NCI-H2196 treated with DMSO at 0.1 percent for 48 hours (cell line): ENCODE data around the gene EDAR.

ENCODE experiments used
- DNase-seq: peaks from one replicate; lab custom pipeline; 2025; ENCODE audit not compliant: unreplicated experiment; lab: John Stamatoyannopoulos, UW

The EDAR gene

DNA sequence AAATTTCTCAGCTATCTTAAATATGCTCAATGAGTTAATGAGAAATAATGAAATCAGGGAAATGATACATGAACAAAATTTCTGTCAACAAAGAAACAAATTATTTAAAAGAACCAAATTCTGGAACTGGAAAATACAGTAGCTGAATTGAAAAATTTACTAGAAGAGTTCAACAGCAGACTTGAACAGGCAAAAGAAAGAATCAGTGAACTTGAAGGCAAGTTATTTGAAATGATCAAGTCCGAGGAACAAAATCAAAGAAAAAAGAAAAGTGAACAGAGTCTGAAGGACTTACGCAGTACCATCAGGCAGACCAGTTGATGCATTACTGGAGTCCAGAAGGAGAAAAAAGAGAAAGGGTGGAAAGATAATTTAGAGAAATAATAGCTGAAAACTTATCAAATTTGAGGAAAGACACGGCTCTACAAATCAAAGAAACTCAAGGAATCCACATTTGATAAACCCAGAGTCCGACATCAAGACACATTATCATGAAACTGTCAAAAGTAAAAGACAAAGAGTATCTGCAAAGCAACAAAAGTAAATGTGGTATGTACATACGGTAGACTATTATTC, 118.9 kb downstream of the EDAR start:
- no peak for DNase-seq

DNA sequence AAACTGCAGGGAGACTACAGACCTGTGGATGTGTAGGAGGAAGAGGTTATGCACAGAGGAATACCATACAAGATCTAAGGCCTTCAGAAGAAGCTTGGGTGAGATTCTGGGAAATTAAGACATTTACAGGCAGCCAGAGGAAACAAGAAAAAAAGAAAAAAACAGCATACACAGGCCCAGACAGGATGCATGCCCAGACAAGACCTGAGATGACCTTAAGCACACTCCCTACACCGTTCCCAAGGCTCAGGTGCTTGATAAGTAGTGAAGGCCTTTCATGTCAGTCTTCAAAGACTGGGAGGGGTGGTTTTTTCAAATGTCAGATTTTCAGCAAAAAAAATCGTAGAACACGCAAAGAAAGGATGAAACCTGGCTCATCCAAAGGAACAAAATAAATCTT, 119.5 kb downstream of the EDAR start:
- no peak for DNase-seq

DNA sequence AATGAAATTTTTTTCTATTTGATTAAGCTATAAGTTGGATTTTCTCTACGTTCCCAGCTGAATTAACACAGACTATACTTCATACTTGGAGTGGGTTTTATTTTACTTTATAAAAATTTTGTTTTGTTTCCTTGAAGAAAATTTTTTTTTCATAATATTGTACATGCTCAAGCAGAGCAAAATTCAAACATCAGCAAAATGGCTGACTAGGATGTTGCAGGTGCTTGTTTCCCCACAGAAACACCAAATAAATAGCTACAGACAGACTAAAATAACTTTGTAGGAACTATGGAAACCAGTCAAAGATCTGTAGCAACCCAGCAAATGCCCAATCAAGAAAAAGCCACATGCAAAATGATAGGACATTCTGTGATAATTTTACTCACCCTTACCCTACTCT, 120.1 kb downstream of the EDAR start:
- DNase-seq = no peak

DNA sequence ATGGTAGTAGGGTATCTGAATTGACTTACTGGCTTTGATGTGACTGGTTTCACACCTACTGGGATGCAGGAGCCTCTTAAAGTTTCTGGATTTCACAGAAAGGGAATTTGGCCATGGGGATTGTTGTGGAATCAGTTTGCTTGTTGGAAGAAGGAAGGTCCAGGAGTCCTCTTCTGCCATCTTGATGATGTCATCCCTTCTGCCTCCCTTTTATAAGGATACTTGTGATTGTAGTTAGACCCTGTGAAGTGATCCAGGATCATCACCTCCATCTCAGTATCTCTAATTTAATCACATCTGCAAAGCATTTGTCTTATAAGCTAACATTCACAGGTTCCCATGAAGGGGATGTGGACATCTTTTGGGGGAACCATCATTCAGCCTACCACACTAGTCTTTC, 123.0 kb downstream of the EDAR start:
- no peak for DNase-seq

DNA sequence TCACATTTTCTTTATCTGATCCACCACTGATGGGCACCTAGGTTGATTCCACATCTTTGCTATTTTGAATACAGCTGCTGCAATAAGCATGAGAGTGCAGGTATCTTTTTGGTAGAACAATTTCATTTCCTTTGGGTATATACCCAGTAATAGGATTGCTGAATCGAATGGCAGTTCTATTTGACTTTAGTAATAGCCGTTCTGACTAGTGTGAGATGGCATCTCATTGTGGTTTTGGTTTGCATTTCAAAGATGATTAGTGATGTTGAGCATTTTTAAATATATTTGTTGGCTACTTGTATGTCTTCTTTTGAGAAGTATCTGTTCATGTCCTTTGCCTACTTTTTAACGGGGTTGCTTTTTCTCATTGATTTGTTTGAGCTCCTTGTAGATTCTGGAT, 130.1 kb downstream of the EDAR start:
- no peak for DNase-seq

- no peak for DNase-seq
Measured at GRCh38 chr2:108855194-108855593, 133.8 kb downstream of the EDAR start.

- DNase-seq = no peak
Measured at GRCh38 chr2:108854484-108854883, 134.5 kb downstream of the EDAR start.

DNA sequence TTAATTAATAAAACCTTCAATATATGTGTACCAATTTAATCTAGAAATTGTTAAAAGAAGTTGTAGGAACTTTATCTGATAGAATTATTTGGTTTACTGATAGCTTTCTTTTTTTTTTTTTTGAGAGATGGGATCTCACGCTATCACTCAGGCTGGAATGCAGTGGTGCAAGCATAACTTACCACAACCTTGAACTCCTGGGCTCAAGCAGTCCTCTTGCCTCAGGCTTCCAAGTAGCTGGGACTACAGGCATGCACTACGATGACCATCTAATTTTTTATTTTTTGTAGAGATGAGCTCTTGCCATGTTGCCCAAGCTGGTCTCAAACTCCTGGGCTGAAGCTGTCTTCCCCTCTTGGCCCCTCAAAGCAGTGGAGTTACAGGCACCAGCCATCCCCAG, 135.6 kb downstream of the EDAR start:
- no peak for DNase-seq

DNA sequence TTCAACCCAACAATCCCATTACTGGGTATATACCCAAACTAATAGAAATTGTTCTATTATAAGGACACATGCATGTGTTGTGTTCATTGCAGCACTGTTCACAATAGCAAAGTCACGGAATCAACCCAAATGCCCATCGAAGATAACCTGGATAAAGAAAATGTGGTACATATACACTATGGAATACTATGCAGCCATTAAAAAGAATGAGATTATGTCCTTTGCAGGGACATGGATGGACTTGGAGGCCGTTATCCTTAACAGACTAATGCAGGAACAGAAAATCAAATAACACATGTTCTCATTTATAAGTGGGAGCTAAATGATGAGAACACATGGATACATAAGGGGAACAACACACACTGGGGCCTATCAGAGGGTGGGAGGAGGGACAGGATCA, 136.6 kb downstream of the EDAR start:
- DNase-seq = no peak

GRCh38 chr2:108847000-108847399, 142.0 kb downstream of the EDAR start:
- DNase-seq = no peak

DNA sequence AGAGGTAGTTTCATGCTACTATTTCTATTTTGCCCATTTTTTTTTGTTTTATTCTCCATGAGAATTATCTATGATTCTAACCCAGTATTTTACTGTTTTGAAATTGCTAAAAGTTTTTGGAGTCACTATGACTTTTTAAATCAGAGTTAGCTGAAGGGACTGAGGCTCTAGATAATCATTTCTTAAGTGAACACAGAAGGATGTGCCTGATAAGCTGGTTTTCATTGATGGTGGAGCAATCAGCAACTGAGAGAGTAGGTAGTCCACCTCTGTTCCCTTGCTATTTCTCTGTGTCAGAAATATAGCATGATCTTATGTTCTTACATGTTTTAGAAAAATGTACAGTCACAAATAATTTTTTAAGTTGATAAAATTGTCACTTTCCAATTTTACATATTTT, 143.1 kb downstream of the EDAR start:
- no peak for DNase-seq
